Measurements from ENCODE around the gene CAPN14.

DNA sequence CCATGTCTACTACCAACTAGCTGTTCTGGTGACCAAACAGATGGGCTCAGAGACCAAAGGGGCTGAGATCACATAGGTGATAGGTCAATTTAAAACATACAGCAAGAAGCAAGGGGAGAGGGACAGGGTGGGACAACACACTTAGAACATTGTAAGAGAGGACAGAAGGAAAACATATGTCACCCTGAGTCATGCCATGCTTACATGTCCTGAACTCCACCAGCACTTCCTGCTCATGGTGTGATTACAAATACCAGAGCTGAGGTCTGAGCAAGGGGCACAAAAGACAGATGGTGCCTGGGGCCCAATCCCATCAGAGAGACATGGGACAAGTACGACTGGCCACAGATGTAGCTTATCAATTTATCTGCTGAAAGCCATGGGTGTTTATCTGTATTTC lies 50.4 kb downstream of the CAPN14 start:
- TF ChIP-seq, protein P1, sequence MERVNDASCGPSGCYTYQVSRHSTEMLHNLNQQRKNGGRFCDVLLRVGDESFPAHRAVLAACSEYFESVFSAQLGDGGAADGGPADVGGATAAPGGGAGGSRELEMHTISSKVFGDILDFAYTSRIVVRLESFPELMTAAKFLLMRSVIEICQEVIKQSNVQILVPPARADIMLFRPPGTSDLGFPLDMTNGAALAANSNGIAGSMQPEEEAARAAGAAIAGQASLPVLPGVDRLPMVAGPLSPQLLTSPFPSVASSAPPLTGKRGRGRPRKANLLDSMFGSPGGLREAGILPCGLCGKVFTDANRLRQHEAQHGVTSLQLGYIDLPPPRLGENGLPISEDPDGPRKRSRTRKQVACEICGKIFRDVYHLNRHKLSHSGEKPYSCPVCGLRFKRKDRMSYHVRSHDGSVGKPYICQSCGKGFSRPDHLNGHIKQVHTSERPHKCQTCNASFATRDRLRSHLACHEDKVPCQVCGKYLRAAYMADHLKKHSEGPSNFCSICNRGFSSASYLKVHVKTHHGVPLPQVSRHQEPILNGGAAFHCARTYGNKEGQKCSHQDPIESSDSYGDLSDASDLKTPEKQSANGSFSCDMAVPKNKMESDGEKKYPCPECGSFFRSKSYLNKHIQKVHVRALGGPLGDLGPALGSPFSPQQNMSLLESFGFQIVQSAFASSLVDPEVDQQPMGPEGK (CRISPR knock-in tag; IDR thresholded peaks at IDR 0.05; ENCODE audit: borderline replicate concordance), result no peak
- TF ChIP-seq OSR1 (CRISPR knock-in tag; IDR thresholded peaks at IDR 0.05), result no peak
- TF ChIP-seq, protein P2, sequence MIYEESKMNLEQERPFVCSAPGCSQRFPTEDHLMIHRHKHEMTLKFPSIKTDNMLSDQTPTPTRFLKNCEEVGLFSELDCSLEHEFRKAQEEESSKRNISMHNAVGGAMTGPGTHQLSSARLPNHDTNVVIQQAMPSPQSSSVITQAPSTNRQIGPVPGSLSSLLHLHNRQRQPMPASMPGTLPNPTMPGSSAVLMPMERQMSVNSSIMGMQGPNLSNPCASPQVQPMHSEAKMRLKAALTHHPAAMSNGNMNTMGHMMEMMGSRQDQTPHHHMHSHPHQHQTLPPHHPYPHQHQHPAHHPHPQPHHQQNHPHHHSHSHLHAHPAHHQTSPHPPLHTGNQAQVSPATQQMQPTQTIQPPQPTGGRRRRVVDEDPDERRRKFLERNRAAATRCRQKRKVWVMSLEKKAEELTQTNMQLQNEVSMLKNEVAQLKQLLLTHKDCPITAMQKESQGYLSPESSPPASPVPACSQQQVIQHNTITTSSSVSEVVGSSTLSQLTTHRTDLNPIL (CRISPR knock-in tag; IDR thresholded peaks at IDR 0.05; ENCODE audit: low read depth), result no peak
